ENCODE measurements around the gene NAT9.

DNA sequence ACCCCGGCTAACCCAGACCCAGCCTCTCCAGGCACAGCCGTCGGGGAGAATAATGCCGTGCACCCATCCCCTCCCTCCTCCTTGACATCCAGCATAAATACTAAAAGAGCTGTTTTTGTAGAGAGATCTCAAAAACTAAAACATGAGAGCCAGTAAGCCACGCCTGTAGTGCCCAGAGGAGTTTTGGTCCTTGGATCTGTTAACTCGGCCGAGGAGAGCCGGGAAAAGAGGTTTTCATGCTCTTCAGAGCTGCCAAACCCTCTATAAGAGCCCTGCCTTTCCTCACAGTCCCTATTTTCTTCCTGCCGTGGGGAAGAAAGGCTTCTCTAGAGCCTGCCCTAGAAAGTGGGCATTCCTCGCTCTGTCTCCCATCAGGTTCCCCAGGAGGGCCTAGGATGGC, 30.2 kb upstream of the NAT9 start:
- no peak for TF ChIP-seq CTCF (IDR thresholded peaks at IDR 0.05)
- no peak for TF ChIP-seq POLR2A (IDR thresholded peaks at IDR 0.05)
- no peak for TF ChIP-seq POLR2AphosphoS5 (IDR thresholded peaks at IDR 0.05)
- TF ChIP-seq EP300 (IDR thresholded peaks at IDR 0.05; ENCODE audit: low read depth): no peak
